ENCODE data around the gene FOLH1.
"Not testable (repeated sequence)": the region's sequence is repeated elsewhere in the genome, so short reads cannot be mapped to it uniquely, and the experiment has no call there.

The FOLH1 gene

DNA sequence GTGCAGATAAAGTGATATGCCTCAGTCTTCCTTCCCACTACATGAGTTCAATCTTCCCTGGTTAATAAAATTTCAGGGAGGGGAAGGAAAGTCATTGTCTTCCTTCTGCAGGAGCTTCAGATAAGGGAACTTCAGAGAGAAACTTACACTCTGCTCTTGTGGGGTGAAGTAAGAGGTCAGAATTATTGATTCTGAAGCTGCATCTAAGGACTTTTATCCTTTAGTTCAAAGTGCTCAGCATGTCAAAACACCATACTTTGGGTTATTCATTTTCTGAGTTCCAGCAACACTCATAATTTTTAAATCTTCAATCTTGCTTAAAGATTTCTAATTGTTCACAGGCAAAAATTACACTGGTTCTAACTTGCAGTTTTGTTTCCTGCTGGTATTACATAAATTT, 33.0 kb downstream of the FOLH1 start:
- not testable (repeated sequence) for DNase-seq

- not testable (repeated sequence) for DNase-seq
Observed at GRCh38 chr11:49174691-49175366, 33.6 kb downstream of the FOLH1 start.

DNA sequence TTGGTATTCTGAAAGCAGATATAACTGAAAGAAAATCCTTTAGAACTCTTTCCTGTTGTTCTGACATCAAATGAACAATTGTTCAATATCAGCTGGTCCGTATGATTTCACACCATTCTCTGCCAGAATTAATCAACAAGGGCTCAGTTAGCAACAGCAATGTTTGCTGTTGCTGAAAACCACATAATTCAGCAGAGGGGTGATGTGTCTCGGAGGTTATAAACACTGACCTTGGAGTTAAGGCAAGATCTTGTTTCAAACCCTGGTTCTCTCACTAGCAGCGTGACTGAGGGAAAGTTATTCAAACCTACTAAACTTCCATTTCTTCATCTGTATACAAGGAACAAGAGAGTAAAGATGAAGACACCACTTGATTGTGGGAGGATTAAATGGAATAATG, 36.8 kb downstream of the FOLH1 start:
- not testable (repeated sequence) for DNase-seq

GRCh38 chr11:49169579-49169978, 38.8 kb downstream of the FOLH1 start:
- DNase-seq, result not testable (repeated sequence)

DNA sequence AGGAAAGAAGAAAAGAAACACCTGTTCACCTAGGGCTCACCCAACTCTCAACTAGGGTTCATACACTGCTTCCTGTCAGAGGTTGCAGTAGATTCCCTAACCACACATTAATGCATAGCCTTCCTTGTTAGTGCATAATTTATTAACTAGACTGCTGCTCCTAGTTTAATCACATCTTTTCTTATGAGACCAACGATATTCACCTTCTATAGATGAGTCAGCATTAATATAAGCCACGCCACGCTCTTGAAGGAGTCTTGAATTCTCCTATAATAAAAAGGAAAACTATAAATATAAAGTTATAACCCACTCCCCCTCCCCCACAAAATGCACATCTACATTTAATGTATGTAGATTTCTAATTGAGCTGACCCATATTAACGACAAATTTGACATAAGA, 39.4 kb downstream of the FOLH1 start:
- DNase-seq, result not testable (repeated sequence)

DNA sequence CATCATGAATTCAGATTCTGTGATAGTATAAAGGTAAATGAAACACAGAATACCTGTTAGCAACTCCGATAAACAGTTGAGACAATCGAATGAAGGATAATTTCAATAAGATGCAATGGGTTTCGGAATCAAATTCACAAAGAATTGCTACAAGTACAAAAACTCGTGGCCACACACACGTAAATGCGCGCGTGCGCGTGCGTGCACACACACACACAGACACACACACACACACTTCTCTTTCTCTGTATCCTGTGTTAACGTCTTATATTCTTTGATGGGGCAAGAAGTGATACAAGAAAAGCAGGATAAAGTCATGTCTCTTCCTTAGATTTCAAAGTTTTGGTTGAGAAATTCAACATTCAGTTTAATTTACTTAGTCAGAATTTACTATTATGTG, 57.2 kb downstream of the FOLH1 start:
- no peak for DNase-seq

DNA sequence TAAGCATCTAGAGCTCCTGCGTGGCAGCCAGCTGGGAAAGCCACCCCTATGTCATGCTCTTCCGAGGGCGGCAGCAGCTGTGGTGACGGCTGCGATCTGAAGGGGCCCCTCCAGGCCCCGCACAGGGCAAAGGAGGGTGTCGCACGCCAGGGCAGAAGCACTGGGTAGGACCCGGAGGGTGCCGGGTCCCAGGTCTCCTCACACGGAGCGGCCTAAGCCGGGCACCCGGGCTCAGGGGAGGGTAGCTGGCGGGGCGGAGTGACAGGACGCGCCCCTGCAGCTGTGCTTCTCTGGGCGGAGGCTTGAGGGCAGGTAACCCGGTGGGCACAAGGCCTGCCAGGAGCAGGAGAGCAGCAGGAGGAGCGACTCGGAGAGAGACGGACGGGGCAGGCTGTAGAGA, 106.0 kb downstream of the FOLH1 start:
- not testable (repeated sequence) for DNase-seq
